WI38 (cell line): Measurements from ENCODE around the gene RAPGEF5.

Experiments
- H3K4me3 ChIP-seq: 2 replicates; pipeline ENCODE4 v1.5.1; 2011; ENCODE audit warnings: low read depth, mild to moderate bottlenecking, control low read depth, low read length
- CTCF ChIP-seq: IDR thresholded peaks from 2 replicates; pipeline ENCODE4 v1.5.1; 2012; ENCODE audit warnings: low read depth, mild to moderate bottlenecking, control low read depth, low read length

RAPGEF5 gene

DNA sequence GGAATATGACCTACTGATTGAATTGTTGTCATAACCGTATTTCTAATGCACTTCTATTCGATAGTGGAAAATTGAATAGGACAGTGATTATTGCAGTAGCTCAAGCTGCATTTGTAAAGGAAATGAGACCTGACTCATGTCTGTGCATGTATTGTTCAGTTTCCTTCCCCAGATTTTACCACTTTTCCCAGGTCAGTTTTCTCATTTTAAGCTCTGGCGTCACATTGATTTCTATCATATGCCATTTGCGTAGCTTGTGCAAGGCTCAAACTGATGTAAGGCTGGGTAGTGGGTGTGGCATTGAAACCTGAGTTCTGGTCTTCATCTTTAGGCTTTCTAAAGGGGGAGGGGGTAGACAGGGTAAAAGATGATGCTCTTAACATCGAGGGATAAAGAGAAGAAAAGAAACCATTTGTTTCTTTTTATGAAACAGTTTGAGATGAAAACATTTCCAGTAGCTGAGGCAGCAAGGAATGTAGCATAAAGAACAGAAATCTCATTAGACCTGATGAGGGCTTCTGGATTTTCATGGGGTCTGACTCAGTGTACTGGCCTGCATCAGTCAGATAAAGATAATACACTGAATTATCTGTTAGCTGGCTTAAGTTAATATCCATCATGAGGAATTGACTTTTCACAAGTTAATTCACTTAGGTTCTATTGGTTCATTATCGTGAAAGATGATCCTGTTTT, 229.0 kb downstream of the RAPGEF5 start:
- H3K4me3 ChIP-seq, result no peak overlapping the region
- TF ChIP-seq CTCF, result no peak

- no peak for TF ChIP-seq CTCF
- no peak overlapping the region for H3K4me3 ChIP-seq
These were observed 231.5 kb downstream of the RAPGEF5 start for GRCh38 chr7:22125436-22125835.

DNA sequence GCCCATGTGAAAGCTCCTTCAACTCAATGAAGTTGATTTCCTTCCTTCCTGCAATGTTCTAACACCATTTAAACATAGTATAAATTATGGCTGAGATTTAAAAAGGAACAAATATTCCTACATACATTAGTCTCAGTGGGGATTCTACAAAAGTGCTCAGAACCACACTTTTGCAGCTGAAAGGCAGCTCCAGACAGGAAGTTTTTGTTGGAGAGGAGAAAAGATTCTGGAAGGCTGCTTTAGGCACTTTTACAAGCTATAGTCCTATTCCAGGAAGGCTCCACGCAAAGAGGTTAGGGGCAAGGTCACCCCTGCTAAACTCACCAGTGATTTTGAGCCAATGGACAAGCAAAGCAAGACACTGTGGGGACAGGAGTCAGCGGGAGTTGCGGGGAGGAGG, 232.0 kb downstream of the RAPGEF5 start:
- H3K4me3 ChIP-seq, result no peak overlapping the region
- no peak for TF ChIP-seq CTCF

DNA sequence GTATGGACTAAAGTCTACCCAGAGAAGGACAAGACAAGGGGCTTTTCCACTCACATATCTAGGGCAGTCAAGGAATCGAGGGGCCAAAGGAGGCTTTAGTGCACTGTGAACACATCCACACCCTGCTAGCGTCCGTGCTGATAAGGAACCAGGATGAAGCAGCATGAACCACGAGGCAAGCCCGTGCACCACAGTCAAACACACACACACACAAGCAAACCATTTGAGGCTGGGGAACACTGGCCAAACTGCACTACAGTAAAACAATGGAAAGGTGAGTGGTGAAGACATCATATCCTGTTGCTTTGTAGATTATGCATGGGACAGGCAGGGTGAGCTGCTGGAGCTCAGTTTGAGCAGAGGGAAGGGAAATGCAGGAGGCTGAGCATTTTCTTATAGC, 233.8 kb downstream of the RAPGEF5 start:
- no peak for TF ChIP-seq CTCF
- no peak overlapping the region for H3K4me3 ChIP-seq

- no peak for TF ChIP-seq CTCF
- H3K4me3 ChIP-seq, result no peak overlapping the region
These were observed 235.1 kb downstream of the RAPGEF5 start for GRCh38 chr7:22121702-22122474.

- TF ChIP-seq CTCF, result no peak
- no peak overlapping the region for H3K4me3 ChIP-seq
These were observed 236.4 kb downstream of the RAPGEF5 start for GRCh38 chr7:22120391-22121053.

DNA sequence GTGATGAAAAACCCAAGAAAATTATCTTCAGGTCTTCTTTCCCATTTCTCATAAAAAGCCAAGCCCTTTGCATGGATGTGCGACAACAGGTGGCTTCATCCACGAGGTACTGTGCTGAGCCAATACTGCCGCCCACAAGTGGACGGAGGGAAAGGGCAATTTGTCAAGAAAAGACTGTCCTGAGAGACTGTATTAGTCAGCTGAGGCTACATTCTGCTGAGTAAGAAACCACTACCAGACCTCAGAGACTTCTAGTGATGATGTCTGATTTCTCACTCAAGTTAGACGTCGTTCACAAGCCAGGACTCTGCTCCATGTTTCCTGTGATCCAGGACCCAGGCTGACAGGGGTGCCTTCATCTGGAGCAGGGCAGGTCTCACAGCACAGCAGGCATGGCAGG, 239.7 kb downstream of the RAPGEF5 start:
- TF ChIP-seq CTCF, result no peak
- H3K4me3 ChIP-seq, result no peak overlapping the region
